Left renal pelvis (tissue), 4 donors: ENCODE results near the gene SCNM1. TPM values are rescaled to one million over a fixed set of nuclear protein-coding genes. Genes with fewer than 3 reads are reported as not detected.

Experiments used
- DNase-seq, 4 donors: peaks; one replicate each; pipeline ENCODE4 v3.0.0-alpha.2; 2013; ENCODE audit warnings: low read depth in 4 of 4, low spot score in 3 of 4
- polyA plus RNA-seq, 4 donors: library from polyadenylated mRNA; unstranded; fragments of 120-200 nt; gene quantifications; one replicate each; pipeline ENCODE4 v1.2.1, GENCODE V29; 2013; ENCODE audit not compliant: insufficient read length in 4 of 4

Gene SCNM1, protein sequence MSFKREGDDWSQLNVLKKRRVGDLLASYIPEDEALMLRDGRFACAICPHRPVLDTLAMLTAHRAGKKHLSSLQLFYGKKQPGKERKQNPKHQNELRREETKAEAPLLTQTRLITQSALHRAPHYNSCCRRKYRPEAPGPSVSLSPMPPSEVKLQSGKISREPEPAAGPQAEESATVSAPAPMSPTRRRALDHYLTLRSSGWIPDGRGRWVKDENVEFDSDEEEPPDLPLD
- 10 to 100 TPM; 35.2 to 46.8 (median 39.9) TPM for polyA plus RNA-seq

GRCh38 chr1:151165738-151166504, at the start of gene SCNM1, which contains the start of gene LYSMD1:
Gene SCNM1 (plus strand): TSS chr1:151166144. CDS start chr1:151166153, 9 bp downstream.
Gene LYSMD1 (minus strand): TSS chr1:151165902. CDS start chr1:151165258, 644 bp downstream.
- DNase-seq, result peak; percentile 96 to 100 (median 98)

DNA sequence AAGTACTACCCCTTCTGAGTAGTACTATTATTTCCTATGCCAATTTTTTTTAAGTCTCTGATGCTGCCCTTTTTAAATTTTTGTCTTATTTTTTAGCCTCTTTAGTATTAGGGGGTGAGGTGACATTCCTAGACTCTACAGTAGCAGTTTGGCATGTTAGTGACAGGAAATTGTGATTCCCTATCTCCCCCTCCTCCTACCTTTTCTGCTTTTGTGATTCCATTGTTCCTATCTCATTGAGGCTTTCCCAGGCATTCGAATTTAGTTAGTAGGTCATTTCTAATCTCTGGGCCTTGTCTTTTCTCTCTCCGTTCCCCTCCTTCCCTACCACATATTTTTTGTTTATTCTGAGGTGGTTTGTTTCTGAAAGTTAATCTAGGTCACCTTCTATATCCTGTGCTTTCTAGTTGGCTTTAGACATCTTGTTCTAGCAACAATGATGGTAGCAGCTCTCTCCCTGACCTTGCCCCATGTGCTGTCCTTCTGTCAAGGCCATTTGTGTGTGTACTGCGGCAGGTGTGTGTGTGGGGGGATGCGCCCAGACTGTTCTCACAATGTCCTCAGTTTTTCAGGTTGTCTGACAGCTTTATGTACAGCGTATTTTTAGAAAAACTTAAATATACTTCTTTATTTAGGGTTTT, 41.1 kb upstream of the SCNM1 start:
- DNase-seq, result no peak

DNA sequence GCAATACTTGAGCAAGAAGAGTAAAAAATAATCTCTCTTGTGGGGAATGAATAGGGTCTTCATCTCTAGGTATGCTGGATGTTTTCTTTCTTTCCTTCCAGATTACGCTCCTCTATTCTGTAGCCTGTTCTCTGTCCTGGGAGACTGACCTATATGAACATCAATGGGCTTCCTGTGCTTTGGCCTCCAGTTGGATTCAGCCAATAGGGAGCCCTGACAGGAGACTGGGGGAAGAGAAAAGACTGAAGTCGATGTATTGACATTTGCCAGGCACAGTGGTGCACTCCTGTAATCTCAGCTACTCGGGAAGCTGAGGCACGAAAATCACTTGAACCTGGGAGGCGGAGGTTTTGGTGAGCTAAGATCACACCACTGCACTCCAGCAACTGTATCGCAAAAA, 37.1 kb upstream of the SCNM1 start:
- no peak for DNase-seq

DNA sequence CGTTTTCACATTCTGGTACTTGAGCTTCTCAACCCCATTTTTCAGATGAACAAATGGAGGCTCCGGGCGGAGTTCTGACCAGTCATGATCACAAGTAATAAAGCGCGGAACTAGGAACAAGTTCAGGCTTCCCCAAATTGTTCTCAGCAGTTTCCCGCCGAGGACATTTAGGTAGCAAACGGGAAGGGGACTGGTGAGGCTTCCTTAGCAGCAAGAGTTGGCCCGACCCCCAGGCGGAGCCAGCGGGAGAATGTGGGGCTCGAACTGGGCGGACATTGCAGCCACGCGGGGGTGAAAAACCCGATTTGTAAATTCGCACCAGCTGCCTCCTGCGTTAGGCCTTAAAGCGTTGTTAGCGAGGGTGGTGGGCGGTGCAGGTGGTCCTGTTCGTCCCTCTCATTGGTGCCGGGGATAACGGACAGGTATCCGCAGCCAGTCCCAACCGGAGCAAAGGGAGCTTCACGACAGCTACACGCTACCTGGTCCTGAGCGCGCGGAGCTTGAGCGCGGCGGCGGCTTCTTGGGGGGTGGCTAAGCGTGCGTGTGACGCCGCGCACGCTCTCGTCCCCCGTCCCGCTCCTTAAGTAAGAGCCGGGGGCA, 34.9 kb upstream of the SCNM1 start:
- DNase-seq, result peak; percentile 80 to 89 (median 85)

DNA sequence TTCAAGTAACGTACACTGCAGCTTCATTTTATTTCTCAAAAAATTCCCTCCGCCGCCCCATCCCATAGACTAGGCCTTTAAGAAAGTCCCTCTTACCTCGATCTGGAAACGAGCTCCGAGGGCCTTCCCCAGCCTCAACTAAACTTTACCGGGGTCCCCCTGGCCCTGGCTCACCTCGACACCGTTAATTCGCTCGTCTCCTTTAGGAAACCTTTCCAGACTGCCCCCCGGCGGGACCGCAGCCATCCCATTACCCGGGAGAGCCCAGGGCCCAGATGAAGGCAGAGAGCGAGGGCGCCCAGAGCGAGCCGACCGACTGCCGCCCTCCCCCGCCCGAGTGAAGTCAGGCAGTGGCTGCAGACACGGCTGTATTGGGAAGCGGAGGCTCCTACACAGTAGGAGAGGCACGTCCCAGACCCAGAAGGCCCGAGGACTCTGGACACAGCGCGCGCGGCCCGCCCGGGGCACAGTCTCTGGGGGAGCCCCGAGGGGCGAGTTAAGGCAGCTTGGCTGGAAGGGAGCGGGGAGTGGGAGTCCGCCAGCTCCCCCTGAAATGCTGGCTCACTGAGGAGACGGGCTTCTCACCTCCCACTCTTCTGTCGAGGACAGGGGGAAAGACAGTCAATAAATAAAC, 34.1 kb upstream of the SCNM1 start:
- peak in 2 of 4 donors; percentile 39 to 50 for DNase-seq

DNA sequence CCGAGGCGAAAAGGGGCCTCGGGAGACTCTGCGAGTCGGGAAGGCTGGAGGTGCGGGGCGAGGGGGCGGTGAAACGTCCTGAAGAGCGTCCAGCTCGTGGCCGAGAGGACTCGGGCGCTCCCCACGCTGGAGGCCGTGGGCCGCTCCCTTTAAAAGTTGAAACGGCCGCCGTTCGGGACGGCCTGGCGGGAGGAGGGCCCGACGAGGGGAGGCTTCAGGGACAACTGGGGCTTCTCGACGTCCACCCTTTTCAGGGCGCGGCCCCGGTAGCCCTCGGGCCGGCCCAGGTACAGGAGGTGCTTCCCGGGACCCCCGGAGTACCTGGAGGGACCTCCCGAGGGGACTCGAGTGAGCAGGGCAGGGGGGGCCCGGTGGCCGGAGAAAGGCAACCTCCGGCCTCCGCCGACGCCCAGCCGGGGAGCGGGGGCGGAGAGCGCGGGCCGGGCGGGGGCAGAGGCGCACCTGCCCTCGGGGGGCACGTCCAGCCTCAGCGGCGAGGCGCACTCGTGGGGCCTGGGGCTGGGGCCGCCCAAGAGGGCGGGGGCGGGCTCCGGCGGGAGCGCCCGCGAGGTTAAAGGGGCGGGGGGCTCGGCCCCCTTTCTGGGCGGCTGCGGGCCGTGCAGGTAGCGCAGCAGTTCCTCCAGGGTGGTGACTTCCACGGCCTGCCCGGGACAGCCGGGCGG, 33.5 kb upstream of the SCNM1 start:
- no peak for DNase-seq

GRCh38 chr1:151133018-151133806, 32.7 kb upstream of the SCNM1 start:
- DNase-seq, result no peak

DNA sequence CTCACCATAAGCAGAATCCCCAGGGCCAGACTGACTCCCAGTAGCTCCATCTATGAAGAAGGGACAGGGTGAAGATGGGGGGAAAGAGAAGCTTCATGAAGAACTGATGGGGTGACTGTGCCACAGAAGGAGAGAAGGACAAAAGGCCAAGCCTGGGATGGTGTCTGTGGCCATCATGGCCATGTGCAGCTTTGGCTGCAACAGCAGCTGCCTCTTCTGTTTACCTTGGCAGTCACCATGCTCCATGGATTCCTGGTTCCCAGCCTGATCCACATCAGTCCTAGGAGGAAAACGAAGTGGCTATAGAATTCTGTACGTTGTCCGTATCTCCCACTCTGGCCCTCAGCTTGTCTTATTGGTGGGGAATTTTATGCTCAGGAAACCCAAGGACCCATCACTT, 31.5 kb upstream of the SCNM1 start:
- no peak for DNase-seq

GRCh38 chr1:151134991-151135390, 31.0 kb upstream of the SCNM1 start:
- no peak for DNase-seq

DNA sequence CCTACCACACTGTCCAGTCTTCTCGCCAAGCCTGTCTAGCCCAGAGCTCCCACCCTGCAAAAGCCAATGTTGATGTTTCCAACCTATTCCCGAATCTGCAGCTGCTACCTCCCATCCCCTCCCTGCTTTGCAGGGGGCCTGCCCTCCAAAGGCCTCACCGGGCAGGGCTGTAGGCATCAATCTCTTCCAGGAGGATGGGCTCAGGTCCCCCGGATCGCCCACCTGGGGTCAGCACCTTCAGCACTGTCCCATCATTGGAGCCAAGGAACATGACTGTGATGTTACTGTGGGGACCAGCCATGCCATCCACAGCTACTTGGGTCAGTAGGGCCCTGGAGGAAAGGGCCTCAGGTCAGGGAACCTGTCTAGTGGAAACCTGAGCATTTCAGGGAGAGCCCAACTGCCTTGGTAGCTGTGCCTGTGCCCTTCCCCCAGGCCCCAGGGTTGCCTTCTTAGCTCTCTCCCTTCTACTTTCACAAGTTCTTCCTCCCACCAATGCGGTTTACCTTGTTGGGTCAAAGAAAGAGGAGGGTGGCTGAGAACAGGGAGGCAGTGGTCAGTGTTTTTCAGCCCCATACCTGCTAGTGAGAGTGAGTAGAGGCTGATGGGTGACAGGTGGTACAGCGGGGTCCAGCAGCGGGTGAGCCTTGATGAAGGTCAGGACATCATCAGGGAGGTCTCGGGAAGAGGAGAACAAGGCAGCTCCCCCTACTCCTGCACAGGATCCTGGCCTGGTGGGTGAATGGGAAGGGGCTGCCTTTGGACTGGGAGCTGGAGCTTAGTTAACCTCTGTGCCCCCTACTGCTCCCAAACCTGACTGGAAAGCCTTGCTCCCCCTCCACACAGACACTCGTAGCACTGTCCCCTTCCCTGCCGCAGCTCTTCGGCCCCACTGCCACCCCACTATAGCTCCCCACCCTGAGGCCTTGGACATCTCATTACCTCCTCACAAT, 30.2 kb upstream of the SCNM1 start:
- no peak for DNase-seq

- DNase-seq, result no peak
Measured at GRCh38 chr1:151137789-151138188, 28.2 kb upstream of the SCNM1 start.

DNA sequence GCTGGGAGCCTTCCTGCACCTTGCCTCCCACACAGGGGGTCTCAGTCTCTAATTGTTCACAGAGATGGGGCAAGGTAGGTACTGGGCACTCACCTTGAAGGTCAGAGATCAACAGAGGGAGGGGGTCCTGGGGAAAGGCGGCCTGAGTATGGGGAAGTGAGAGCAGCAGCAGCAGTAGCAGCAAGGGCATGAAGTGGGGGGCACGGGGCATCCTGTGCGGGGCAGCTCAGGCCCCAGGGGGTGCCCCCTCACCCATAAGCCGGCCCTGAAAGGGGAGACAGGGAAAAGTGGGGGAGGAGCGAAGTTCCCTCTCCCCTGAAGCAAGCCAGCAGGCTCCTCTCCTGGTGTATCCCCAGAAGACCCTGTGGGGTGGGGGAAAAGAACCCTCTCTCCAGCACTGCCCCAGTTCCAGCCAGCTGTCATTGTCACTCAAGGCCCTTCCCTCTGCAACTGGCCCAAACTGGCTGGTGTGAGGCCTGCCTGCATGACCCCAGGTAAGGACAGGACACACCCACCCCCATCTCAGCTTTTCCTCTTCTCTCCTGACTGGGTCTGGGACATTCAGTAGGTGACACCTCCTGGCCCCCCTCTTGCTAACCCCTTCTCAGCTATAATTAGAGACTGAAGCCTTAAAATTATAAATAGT, 23.4 kb upstream of the SCNM1 start:
- DNase-seq, result no peak

GRCh38 chr1:151143057-151143435, 22.9 kb upstream of the SCNM1 start:
- DNase-seq, result no peak

DNA sequence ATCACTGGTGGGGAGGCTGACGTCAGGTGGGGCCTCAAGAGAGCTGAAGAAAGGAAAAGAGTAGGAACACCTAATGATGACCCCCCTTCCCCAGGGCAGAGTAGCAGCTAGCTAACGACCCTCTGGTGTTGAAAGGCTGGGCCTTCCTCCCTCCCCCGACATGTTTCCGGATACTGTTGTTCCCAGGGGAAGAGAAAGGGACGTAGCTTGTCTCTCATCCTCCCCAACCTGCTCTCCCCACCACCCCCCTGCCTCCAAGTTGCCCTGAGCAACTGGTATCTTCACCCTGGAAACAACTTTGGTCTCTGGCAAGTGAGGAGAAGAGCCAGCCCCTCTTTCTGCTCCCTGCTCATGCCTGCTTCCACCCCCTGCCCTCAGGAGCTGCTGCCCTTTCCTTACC, 22.0 kb upstream of the SCNM1 start:
- DNase-seq, result no peak

GRCh38 chr1:151144474-151145303, 21.3 kb upstream of the SCNM1 start:
- DNase-seq, result no peak

GRCh38 chr1:151145304-151146071, 20.5 kb upstream of the SCNM1 start:
- no peak for DNase-seq
